Fibroblast of villous mesenchyme (primary cell): Measurements from ENCODE around the gene COX15. TPM values are rescaled to one million over a fixed set of nuclear protein-coding genes. Genes with fewer than 3 reads are reported as not detected.

Experiments
- DNase-seq: peaks from one replicate; pipeline ENCODE4 v3.0.0-alpha.2; 2010; ENCODE audit warnings: low read depth
- H3K4me3 ChIP-seq: 2 replicates; pipeline ENCODE4 v1.5.1; 2011; ENCODE audit warnings: low read depth, mild to moderate bottlenecking, low read length
- CTCF ChIP-seq: IDR thresholded peaks from 2 replicates; pipeline ENCODE4 v1.5.1; 2012; ENCODE audit warnings: low read depth, mild to moderate bottlenecking, low read length; ENCODE audit not compliant: insufficient read depth
- total RNA-seq: library from RNA; depleted of rRNA; stranded (reverse); fragments of >200 nt; gene quantifications from 2 replicates; pipeline ENCODE4 v1.2.3, GENCODE V29; 2012

Gene COX15
- 29.0 and 54.0 TPM in 2 replicates for total RNA-seq

- DNase-seq: peak; percentile 96
- H3K4me3 ChIP-seq: peak within 1 kb of the TSS; percentile 89
- TF ChIP-seq CTCF: peak; percentile 21
Observed at GRCh38 chr10:99732033-99732842, at the start of gene COX15, which contains the start of gene CUTC. Gene COX15 (minus strand): TSS chr10:99732127. CDS start chr10:99732049, 78 bp downstream. Gene CUTC (plus strand): TSS chr10:99732234. CDS start chr10:99732349, 115 bp downstream.

GRCh38 chr10:99779335-99779734, 47.4 kb upstream of the COX15 start:
- no peak for TF ChIP-seq CTCF
- H3K4me3 ChIP-seq: peak overlapping the region; percentile 28
- DNase-seq: peak; percentile 76

- TF ChIP-seq CTCF: no peak
- DNase-seq: no peak
- H3K4me3 ChIP-seq: no peak overlapping the region
Observed at GRCh38 chr10:99777918-99778714, 46.2 kb upstream of the COX15 start.

- TF ChIP-seq CTCF: no peak
- peak; percentile 89 for DNase-seq
- no peak overlapping the region for H3K4me3 ChIP-seq
Observed at GRCh38 chr10:99775850-99776249, 43.9 kb upstream of the COX15 start.

GRCh38 chr10:99770408-99771045, 38.6 kb upstream of the COX15 start:
- TF ChIP-seq CTCF: no peak
- H3K4me3 ChIP-seq: no peak overlapping the region
- DNase-seq: no peak

GRCh38 chr10:99769706-99770105, 37.8 kb upstream of the COX15 start:
- no peak for TF ChIP-seq CTCF
- DNase-seq: no peak
- no peak overlapping the region for H3K4me3 ChIP-seq
